Stimulated activated CD8-positive, alpha-beta memory T cell treated with anti-CD3 and anti-CD28 coated beads, Interleukin-15, amount 100 ng/mL, for 24 hours (primary cell): Measurements from ENCODE around the gene NXPH2.

Experiments
- DNase-seq: peaks from one replicate; pipeline ENCODE4 v3.0.0-alpha.2; 2020; ENCODE audit warnings: low read depth

The NXPH2 gene

GRCh38 chr2:138779781-138780445, at the start of gene NXPH2:
Gene NXPH2 (minus strand): TSS chr2:138780390. CDS start chr2:138780241, 149 bp downstream.
- no peak for DNase-seq

- DNase-seq = no peak
Measured at GRCh38 chr2:138829326-138829919, 49.2 kb upstream of the NXPH2 start.

GRCh38 chr2:138827426-138828054, 47.4 kb upstream of the NXPH2 start:
- DNase-seq = no peak

- no peak for DNase-seq
Measured at GRCh38 chr2:138823666-138824065, 43.5 kb upstream of the NXPH2 start.

- DNase-seq = no peak
Measured at GRCh38 chr2:138819964-138820363, 39.8 kb upstream of the NXPH2 start.

GRCh38 chr2:138818556-138818955, 38.4 kb upstream of the NXPH2 start:
- DNase-seq = no peak

GRCh38 chr2:138814123-138814898, 34.1 kb upstream of the NXPH2 start:
- DNase-seq = no peak

GRCh38 chr2:138811431-138811830, 31.2 kb upstream of the NXPH2 start:
- no peak for DNase-seq

GRCh38 chr2:138794724-138795123, 14.5 kb upstream of the NXPH2 start:
- DNase-seq = no peak

GRCh38 chr2:138787053-138787666, 7.0 kb upstream of the NXPH2 start:
- no peak for DNase-seq

- no peak for DNase-seq
Measured at GRCh38 chr2:138782383-138782782, 2.2 kb upstream of the NXPH2 start.

- no peak for DNase-seq
Measured at GRCh38 chr2:138780908-138781307, 718 bp upstream of the NXPH2 start.

- DNase-seq = no peak
Measured at GRCh38 chr2:138780446-138780880, 273 bp upstream of the NXPH2 start.

GRCh38 chr2:138779406-138779780, 797 bp downstream of the NXPH2 start:
- DNase-seq = no peak

- DNase-seq = no peak
Measured at GRCh38 chr2:138777996-138778395, 2.2 kb downstream of the NXPH2 start.

- DNase-seq = no peak
Measured at GRCh38 chr2:138775736-138776135, 4.5 kb downstream of the NXPH2 start.

- no peak for DNase-seq
Measured at GRCh38 chr2:138771534-138771933, 8.7 kb downstream of the NXPH2 start.

- no peak for DNase-seq
Measured at GRCh38 chr2:138767101-138767500, 13.1 kb downstream of the NXPH2 start.

GRCh38 chr2:138766464-138766863, 13.7 kb downstream of the NXPH2 start:
- no peak for DNase-seq

- no peak for DNase-seq
Measured at GRCh38 chr2:138763971-138764370, 16.2 kb downstream of the NXPH2 start.

- DNase-seq = no peak
Measured at GRCh38 chr2:138762533-138762932, 17.7 kb downstream of the NXPH2 start.

- no peak for DNase-seq
Measured at GRCh38 chr2:138760676-138761075, 19.5 kb downstream of the NXPH2 start.
